ENCODE measurements around the gene ARID3C.
A peak's percentile ranks its signal among the peaks of the same experiment; 100 is the strongest.
"Not testable (repeated sequence)": the region's sequence is repeated elsewhere in the genome, so short reads cannot be mapped to it uniquely, and the experiment has no call there.

The ARID3C gene

DNA sequence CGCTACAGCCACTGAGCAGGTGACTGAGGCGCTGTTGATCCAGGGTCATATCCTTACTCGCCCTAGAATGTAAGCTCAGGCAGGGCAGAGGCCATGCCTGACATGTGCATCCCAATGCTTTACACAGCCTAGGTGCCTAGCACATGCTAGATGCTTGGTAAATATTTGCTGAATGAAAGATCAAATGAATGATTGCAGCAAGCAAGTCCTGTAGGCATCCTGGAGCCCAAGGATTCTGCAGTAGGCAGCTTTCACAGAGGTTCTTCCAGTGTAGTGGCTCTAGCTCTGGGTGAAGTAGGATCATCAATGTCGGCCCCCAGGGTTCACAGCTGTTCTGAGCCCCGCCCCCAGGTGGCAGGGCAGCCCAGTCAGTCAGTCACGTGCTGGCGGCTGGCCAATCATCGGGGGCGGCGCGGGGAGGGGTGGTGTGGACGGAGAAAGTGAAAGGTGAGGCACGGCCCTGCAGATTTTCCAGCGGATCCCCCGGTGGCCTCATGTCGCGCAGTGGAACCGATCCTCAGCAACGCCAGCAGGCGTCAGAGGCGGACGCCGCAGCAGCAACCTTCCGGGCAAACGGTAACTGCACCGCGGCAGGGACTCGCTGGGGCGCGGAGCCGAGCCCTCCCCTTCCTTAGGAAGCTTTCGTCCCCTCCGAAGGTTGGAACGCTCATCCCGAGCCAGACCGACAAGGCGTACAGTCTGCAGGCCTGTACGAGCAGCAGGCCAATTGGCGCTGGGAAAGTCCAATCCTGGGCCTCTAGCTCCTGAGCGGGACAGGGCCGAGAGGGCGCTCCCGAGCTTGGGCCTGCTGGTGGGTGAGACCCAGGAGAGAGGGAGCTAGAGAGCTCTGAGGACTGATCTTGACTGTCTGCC is 17.6 kb upstream of the ARID3C start, which contains the start of gene GALT:
Gene GALT (plus strand): TSS at position 465 of the 873 bp plus-strand sequence. CDS start 30 bp downstream, at position 495.
- peak within 1 kb of the TSS; percentile 46 to 78 for H3K27ac ChIP-seq (ENCODE audit: insufficient read depth in 1 of 2, low read depth in 1 of 2, low read length in 2 of 2, poor library complexity in 1 of 2, severe bottlenecking in 2 of 2)
- H3K27me3 ChIP-seq (replicated peaks in 2 of 5; ENCODE audit: control insufficient read depth in 4 of 5, insufficient read depth in 5 of 5, low read length in 4 of 5) = no peaks in the 10 kb centered on the region
- ChIA-PET POLR2A (no interaction called here), CTCF (interaction anchor here (1.0 to 7.8 kb wide), 9 partner anchors 10 to 54 kb away, joined by 3 to 96 read pairs (median 4); partner anchors contain the start of genes CCL27, DCTN3 and SIGMAR1)
- H3K4me3 ChIP-seq (ENCODE audit: control insufficient read depth in 1 of 7, extremely low read depth in 1 of 7, insufficient read depth in 4 of 7, low read depth in 2 of 7, low read length in 6 of 7) = peak within 1 kb of the TSS; percentile 69 to 90 (median 82)
- H3K36me3 ChIP-seq (ENCODE audit: control insufficient read depth in 4 of 4, insufficient read depth in 4 of 4, low read length in 3 of 4) = peaks cover 6 to 36% (median 17%) of the 10 kb centered on the region in 4 experiments
- no peaks in the 10 kb centered on the region for H3K9me3 ChIP-seq (ENCODE audit: control extremely low read depth in 1 of 5, control insufficient read depth in 4 of 5, insufficient read depth in 2 of 5, low read depth in 1 of 5, low read length in 4 of 5)
- H3K4me1 ChIP-seq (ENCODE audit: control extremely low read depth in 1 of 4, control insufficient read depth in 4 of 4, insufficient read depth in 4 of 4, low read length in 3 of 4) = peaks cover 9 to 21% (median 19%) of the 10 kb centered on the region in 4 experiments
- peak; percentile 91 to 95 (median 95) for DNase-seq
- 8% methylated on average over 36 of the region's 43 CpGs for WGBS (ENCODE audit: insufficient coverage)

DNA sequence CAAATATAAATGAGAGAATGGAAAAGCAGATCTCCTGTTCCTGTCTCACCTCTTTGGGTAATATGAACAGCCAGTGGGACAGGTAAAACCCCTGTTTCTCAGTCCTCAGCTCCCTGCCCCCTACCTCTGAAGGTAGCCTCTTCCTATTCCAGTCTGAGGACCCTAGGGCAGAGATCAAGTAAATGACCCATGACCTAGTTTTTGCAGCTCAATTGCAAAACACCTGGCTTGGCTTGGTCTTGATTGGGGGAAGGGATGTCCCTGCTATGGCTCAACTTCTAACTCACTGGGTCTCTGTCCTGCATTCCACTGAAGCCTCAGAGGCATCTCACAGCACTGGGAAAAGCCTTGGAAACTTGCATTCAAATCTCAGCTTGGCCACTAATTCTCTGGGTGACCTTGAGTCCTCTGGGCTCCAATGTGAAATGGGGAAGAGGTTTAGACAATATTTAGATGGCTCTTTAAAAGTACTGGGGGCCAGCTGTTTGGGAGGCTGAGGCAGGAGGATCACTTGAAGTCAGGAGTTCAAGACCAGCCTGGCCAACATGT is 16.0 kb upstream of the ARID3C start:
- DNase-seq = no peak
- peaks cover 6 to 21% (median 12%) of the 10 kb centered on the region in 4 experiments for H3K36me3 ChIP-seq (ENCODE audit: control insufficient read depth in 4 of 4, insufficient read depth in 4 of 4, low read length in 3 of 4)
- H3K27me3 ChIP-seq (replicated peaks in 2 of 5; ENCODE audit: control insufficient read depth in 4 of 5, insufficient read depth in 5 of 5, low read length in 4 of 5) = no peaks in the 10 kb centered on the region
- no peaks in the 10 kb centered on the region for H3K9me3 ChIP-seq (ENCODE audit: control extremely low read depth in 1 of 5, control insufficient read depth in 4 of 5, insufficient read depth in 2 of 5, low read depth in 1 of 5, low read length in 4 of 5)
- H3K4me1 ChIP-seq (ENCODE audit: control extremely low read depth in 1 of 4, control insufficient read depth in 4 of 4, insufficient read depth in 4 of 4, low read length in 3 of 4) = peaks cover 9 to 20% (median 17%) of the 10 kb centered on the region in 4 experiments
- ChIA-PET POLR2A (interaction anchor here (0.6 kb wide), 1 partner anchor 17 kb away, joined by 4 read pairs; no protein-coding TSS in a partner anchor), CTCF (interaction anchor here (0.7 to 7.8 kb wide), 5 partner anchors 9 to 314 kb away, joined by 3 to 96 read pairs (median 5); partner anchors contain the start of genes ARID3C, CCL27 and SIGMAR1)
- H3K4me3 ChIP-seq (ENCODE audit: control insufficient read depth in 1 of 7, extremely low read depth in 1 of 7, insufficient read depth in 4 of 7, low read depth in 2 of 7, low read length in 6 of 7) = no peak overlapping the region
- no peak overlapping the region for H3K27ac ChIP-seq (ENCODE audit: insufficient read depth in 1 of 2, low read depth in 1 of 2, low read length in 2 of 2, poor library complexity in 1 of 2, severe bottlenecking in 2 of 2)

DNA sequence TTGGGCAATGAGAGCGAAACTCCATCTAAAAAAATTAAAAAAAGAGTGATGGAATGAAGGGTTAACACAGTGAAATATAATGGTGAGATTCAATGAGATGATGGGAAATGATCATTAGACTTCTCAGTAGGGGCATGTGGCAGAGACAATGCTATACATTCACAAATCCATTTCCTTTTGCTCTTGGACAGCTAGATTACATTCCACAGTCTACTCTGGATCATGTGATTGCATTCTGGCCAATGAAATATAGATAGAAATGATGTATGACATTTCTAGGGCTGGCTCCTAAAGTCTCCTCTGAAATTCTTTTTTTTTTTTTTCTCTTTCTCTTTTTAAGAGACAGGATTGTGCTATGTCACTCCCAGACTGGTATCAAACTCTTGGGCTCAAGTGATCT is 13.8 kb upstream of the ARID3C start:
- Histone ChIP-seq H3K27ac (ENCODE audit: insufficient read depth in 1 of 2, low read depth in 1 of 2, low read length in 2 of 2, poor library complexity in 1 of 2, severe bottlenecking in 2 of 2) (no peak overlapping the region), H3K4me3 (ENCODE audit: control insufficient read depth in 1 of 7, extremely low read depth in 1 of 7, insufficient read depth in 4 of 7, low read depth in 2 of 7, low read length in 6 of 7) (no peak overlapping the region), H3K4me1 (ENCODE audit: control extremely low read depth in 1 of 4, control insufficient read depth in 4 of 4, insufficient read depth in 4 of 4, low read length in 3 of 4) (peaks cover 10 to 21% (median 19%) of the 10 kb centered on the region in 4 experiments), H3K9me3 (ENCODE audit: control extremely low read depth in 1 of 5, control insufficient read depth in 4 of 5, insufficient read depth in 2 of 5, low read depth in 1 of 5, low read length in 4 of 5) (no peaks in the 10 kb centered on the region), H3K36me3 (ENCODE audit: control insufficient read depth in 4 of 4, insufficient read depth in 4 of 4, low read length in 3 of 4) (no peaks in the 10 kb centered on the region), H3K27me3 (replicated peaks in 2 of 5; ENCODE audit: control insufficient read depth in 4 of 5, insufficient read depth in 5 of 5, low read length in 4 of 5) (no peaks in the 10 kb centered on the region)
- DNase-seq = no peak
- CTCF ChIA-PET = interaction anchor here (0.9 to 7.8 kb wide), 5 partner anchors 7 to 198 kb away, joined by 3 to 96 read pairs (median 3); partner anchors contain the start of genes CCL27 and SIGMAR1
- POLR2A ChIA-PET = no interaction called here
- WGBS (ENCODE audit: insufficient coverage) = no CpG with 5 or more reads among the region's 1 CpG

- Histone ChIP-seq H3K36me3 (ENCODE audit: control insufficient read depth in 4 of 4, insufficient read depth in 4 of 4, low read length in 3 of 4) (peaks cover 0 to 17% (median 10%) of the 10 kb centered on the region in 4 experiments), H3K4me1 (ENCODE audit: control extremely low read depth in 1 of 4, control insufficient read depth in 4 of 4, insufficient read depth in 4 of 4, low read length in 3 of 4) (peaks cover 2 to 24% (median 21%) of the 10 kb centered on the region in 4 experiments)
- DNase-seq; H3K4me3 ChIP-seq (ENCODE audit: control insufficient read depth in 1 of 7, extremely low read depth in 1 of 7, insufficient read depth in 4 of 7, low read depth in 2 of 7, low read length in 6 of 7); POLR2A ChIA-PET; H3K9me3 ChIP-seq (ENCODE audit: control extremely low read depth in 1 of 5, control insufficient read depth in 4 of 5, insufficient read depth in 2 of 5, low read depth in 1 of 5, low read length in 4 of 5); H3K27me3 ChIP-seq (replicated peaks in 2 of 5; ENCODE audit: control insufficient read depth in 4 of 5, insufficient read depth in 5 of 5, low read length in 4 of 5); H3K27ac ChIP-seq (ENCODE audit: insufficient read depth in 1 of 2, low read depth in 1 of 2, low read length in 2 of 2, poor library complexity in 1 of 2, severe bottlenecking in 2 of 2): not testable (repeated sequence)
- 100% methylated on average over 3 of the region's 8 CpGs for WGBS (ENCODE audit: insufficient coverage)
- CTCF ChIA-PET = interaction anchor here (1.0 to 2.0 kb wide), 2 partner anchors 25 to 44 kb away, joined by 3 to 11 read pairs; no protein-coding TSS in a partner anchor
Measured at GRCh38 chr9:34639322-34639721, 10.5 kb upstream of the ARID3C start.

GRCh38 chr9:34638138-34638445 is 9.2 kb upstream of the ARID3C start:
- ChIA-PET POLR2A (interaction anchor here (1.0 kb wide), 1 partner anchor 18 kb away, joined by 4 read pairs; no protein-coding TSS in a partner anchor), CTCF (interaction anchor here (0.8 to 10.7 kb wide), 11 partner anchors 8 to 306 kb away, joined by 3 to 293 read pairs (median 4); partner anchors contain the start of genes ARID3C, DCTN3, GALT and RPP25L)
- Histone ChIP-seq H3K36me3 (ENCODE audit: control insufficient read depth in 4 of 4, insufficient read depth in 4 of 4, low read length in 3 of 4) (peaks cover 0 to 17% (median 10%) of the 10 kb centered on the region in 4 experiments), H3K27ac (ENCODE audit: insufficient read depth in 1 of 2, low read depth in 1 of 2, low read length in 2 of 2, poor library complexity in 1 of 2, severe bottlenecking in 2 of 2) (peak overlapping the region in 1 of 2 experiments; percentile 73), H3K4me1 (ENCODE audit: control extremely low read depth in 1 of 4, control insufficient read depth in 4 of 4, insufficient read depth in 4 of 4, low read length in 3 of 4) (peaks cover 2 to 24% (median 21%) of the 10 kb centered on the region in 4 experiments), H3K4me3 (ENCODE audit: control insufficient read depth in 1 of 7, extremely low read depth in 1 of 7, insufficient read depth in 4 of 7, low read depth in 2 of 7, low read length in 6 of 7) (peak overlapping the region; percentile 40 to 78 (median 71)), H3K9me3 (ENCODE audit: control extremely low read depth in 1 of 5, control insufficient read depth in 4 of 5, insufficient read depth in 2 of 5, low read depth in 1 of 5, low read length in 4 of 5) (no peaks in the 10 kb centered on the region), H3K27me3 (replicated peaks in 2 of 5; ENCODE audit: control insufficient read depth in 4 of 5, insufficient read depth in 5 of 5, low read length in 4 of 5) (no peaks in the 10 kb centered on the region)
- 42% methylated on average over 7 of the region's 7 CpGs for WGBS (ENCODE audit: insufficient coverage)
- DNase-seq = no peak

- peaks cover 2 to 24% (median 21%) of the 10 kb centered on the region in 4 experiments for H3K4me1 ChIP-seq (ENCODE audit: control extremely low read depth in 1 of 4, control insufficient read depth in 4 of 4, insufficient read depth in 4 of 4, low read length in 3 of 4)
- H3K4me3 ChIP-seq (ENCODE audit: control insufficient read depth in 1 of 7, extremely low read depth in 1 of 7, insufficient read depth in 4 of 7, low read depth in 2 of 7, low read length in 6 of 7) = peak within 1 kb of the TSS; percentile 40 to 78 (median 71)
- peak; percentile 91 to 97 (median 96) for DNase-seq
- ChIA-PET POLR2A (interaction anchor here (0.8 to 1.0 kb wide), 2 partner anchors 18 to 20 kb away, joined by 3 to 4 read pairs; no protein-coding TSS in a partner anchor), CTCF (interaction anchor here (0.6 to 10.7 kb wide), 12 partner anchors 8 to 310 kb away, joined by 3 to 293 read pairs (median 5); partner anchors contain the start of genes ARID3C, DCTN3, GALT and RPP25L)
- no peaks in the 10 kb centered on the region for H3K27me3 ChIP-seq (replicated peaks in 2 of 5; ENCODE audit: control insufficient read depth in 4 of 5, insufficient read depth in 5 of 5, low read length in 4 of 5)
- no peaks in the 10 kb centered on the region for H3K9me3 ChIP-seq (ENCODE audit: control extremely low read depth in 1 of 5, control insufficient read depth in 4 of 5, insufficient read depth in 2 of 5, low read depth in 1 of 5, low read length in 4 of 5)
- H3K36me3 ChIP-seq (ENCODE audit: control insufficient read depth in 4 of 4, insufficient read depth in 4 of 4, low read length in 3 of 4) = peaks cover 0 to 17% (median 10%) of the 10 kb centered on the region in 4 experiments
- H3K27ac ChIP-seq (ENCODE audit: insufficient read depth in 1 of 2, low read depth in 1 of 2, low read length in 2 of 2, poor library complexity in 1 of 2, severe bottlenecking in 2 of 2) = peak within 1 kb of the TSS in 1 of 2 experiments; percentile 73
- WGBS (ENCODE audit: insufficient coverage) = 0% methylated on average over 66 of the region's 74 CpGs
Measured at GRCh38 chr9:34637356-34638137, 8.7 kb upstream of the ARID3C start, which contains the start of gene SIGMAR1. Gene SIGMAR1 (minus strand): TSS chr9:34637787. CDS start chr9:34637697, 90 bp downstream.

All from common myeloid progenitor, CD34-positive (primary cell).